GM18868 (cell line): ENCODE data around the gene VKORC1.

Experiments
- ATAC-seq: cut with Tn5 transposase; IDR thresholded peaks from one replicate; pipeline ENCODE4 v1.9.1; 2021; ENCODE audit warnings: mild to moderate bottlenecking, moderate library complexity; ENCODE audit not compliant: unreplicated experiment

VKORC1 gene

DNA sequence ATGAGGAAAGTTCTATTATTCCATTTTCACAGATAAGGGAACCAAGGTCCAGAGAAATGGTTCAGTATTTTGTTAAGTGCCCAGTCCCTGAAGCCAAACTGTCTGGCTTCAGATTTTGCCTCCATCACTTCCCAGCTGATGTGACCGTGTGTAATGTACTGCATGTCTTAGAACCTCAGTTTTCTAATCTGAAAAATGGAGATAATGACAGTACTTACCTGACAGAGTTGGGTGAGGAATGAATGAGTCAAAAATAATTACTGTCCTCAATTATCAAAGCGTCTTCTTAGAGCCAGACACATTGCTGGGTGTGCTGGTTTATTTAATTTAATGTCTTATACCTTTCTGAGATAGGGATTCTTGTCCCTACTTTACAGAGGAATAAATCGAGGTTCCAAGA lies 27.3 kb downstream of the VKORC1 start:
- no peak for ATAC-seq

DNA sequence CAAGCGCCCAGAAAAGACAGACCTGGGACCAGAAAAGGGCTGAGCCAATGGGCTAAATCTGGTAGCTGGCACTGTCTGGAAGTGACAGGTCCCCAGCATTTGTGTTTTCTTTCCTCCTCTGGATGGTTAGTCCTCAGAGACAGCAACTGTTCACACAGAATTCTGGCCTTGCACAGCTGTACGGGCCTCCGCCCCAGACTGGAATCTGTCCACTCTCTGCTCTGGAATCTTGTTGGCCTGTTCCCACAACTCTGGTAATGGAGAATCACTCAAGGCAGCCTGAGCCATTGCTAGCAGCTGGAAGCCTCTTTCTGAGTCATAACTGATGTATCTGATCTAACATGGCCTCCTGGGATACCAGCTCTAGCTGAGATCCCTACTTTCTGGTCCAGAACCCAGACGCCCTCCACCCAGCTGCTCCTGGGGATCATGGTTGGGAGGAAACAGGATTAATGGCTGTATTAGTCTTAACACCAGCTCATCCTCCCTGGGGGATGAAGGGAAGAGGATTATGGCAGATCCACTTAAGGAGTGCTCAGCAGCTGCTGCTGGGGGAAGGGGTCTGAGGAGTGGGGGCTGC lies 29.6 kb downstream of the VKORC1 start:
- ATAC-seq, result no peak

- no peak for ATAC-seq
Measured at GRCh38 chr16:31063843-31064611, 30.6 kb downstream of the VKORC1 start.

GRCh38 chr16:31063495-31063842 lies 31.1 kb downstream of the VKORC1 start:
- no peak for ATAC-seq

DNA sequence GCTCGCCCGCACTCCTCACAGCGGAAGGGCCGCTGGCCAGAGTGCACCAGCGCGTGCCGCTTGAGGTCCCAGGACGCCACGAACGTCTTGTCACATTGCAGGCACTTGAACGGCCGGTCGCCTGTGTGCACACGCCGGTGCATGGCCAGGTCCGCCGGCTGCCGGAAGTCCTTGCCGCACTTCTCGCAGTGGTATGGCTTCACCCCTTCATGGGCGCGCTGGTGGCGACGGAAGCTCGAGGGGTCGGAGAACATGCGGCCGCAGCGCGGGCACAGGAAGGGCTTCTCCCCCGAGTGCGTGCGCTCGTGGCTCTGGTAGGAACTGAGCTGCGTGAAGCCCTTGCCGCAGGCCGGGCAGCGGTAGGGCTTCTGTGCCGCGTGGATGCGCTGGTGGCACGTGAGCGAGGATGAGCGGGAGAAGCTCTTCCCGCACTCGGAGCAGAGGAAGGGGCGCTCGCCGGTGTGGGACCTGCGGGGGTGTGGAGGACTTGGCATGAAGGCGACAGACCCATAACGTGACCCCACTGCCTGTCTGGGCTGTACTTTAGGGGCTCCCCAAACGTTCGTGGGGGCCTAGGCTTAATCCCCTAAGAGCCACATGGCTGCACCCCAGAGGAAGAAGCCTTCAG lies 32.7 kb downstream of the VKORC1 start:
- ATAC-seq, result no peak

DNA sequence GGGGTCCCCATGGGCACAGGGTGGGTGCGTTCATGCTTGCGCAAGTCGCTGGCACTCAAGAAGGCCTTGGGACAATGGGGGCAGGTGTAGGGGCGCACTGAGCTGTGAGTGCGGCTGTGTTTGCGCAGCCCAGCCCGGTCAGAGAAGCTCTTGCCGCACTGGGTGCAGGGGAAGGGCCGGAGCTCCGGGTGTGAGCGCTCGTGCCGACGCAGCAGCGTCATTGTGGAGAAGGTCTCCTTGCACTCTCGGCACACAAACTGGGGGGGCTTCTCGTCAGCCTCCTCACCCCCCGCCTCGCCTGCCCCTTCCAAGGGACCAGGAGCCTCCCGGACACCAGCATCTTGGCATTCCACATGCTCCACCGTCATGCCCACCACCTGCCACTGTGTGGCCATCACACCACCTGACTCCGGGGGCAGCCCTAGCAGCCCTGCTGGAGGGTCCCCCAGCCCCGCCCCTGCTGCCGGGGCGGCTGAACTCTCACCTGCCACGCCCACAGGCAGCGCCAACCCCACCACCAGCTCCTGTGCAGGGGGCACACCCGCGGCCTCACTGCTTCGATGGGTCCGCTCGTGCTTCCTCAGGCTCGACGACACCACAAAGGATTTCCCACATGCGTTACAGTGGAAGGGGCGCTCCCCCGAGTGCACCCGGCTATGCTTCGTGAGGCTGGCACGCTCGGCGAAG lies 33.3 kb downstream of the VKORC1 start:
- ATAC-seq, result no peak

DNA sequence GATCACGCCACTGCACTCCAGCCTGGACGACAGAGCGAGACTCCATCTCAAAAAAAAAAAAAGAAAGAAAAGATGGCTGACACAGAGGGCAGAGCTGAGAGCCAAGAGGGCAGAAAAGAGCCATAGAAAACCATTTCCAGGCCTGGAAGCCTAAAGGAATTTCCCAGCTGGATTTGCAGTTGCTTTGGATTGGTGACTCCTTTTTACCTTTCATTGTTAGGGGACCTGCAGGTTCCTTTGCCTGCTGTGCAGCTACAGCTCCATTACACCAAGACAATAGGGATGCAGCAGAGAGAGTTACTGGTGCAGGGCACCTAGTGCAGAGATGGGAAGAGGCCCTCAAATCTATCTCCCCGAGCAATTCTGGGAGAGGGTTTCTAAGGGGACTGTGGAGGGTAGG lies 39.0 kb downstream of the VKORC1 start:
- no peak for ATAC-seq

DNA sequence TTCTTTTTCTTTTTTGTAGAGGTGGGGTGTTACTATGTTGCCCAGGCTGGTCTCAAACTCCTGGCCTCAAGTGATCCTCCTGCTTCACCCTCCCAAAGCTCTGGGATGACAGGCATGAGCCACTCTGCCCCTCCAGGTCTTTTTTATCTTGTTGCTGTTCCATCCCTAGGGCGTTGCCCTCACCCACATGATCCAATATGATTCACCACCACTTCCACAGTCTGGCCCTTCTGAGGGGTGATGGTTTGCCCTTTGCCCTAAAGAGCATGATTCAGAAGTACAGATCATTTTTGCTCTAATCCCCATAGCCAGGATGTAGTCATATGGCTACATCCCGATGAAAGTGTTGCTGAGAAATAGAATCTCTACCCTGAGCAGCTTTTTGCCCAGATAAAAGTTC lies 42.5 kb downstream of the VKORC1 start:
- ATAC-seq, result no peak

DNA sequence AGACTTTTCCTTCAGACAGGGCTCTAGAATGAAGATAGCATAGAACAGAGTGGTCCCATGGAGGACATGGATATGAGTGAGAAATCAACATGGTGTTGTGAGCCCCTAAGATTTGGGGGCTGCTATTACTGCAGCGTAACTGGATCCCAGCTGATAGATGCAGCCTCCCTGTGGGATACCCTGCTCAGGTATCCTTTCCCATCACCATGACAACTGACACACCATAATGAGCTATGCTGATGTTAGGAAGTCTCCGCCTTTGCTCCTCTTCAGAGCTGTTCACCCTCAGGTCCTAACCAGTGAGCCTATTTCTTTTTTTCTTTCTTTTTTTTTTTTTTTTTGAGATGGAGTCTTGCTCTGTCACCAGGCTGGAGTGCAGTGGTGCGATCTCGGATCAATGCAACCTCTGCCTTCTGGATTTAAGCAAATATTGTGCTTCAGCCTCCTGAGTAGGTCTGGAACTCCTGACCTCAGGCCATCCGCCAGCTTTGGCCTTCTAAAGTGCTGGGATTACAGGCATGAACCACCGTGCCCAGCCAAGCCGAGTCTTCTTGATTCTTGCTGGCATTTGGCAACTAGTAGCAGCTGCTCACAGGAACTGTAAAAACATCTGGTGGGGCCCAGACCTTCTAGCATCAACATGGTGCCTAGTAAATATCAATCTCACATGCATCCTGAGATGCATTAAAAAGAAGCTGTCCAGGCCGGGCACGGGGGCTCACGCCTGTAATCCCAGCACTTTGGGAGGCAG lies 44.1 kb downstream of the VKORC1 start:
- no peak for ATAC-seq

DNA sequence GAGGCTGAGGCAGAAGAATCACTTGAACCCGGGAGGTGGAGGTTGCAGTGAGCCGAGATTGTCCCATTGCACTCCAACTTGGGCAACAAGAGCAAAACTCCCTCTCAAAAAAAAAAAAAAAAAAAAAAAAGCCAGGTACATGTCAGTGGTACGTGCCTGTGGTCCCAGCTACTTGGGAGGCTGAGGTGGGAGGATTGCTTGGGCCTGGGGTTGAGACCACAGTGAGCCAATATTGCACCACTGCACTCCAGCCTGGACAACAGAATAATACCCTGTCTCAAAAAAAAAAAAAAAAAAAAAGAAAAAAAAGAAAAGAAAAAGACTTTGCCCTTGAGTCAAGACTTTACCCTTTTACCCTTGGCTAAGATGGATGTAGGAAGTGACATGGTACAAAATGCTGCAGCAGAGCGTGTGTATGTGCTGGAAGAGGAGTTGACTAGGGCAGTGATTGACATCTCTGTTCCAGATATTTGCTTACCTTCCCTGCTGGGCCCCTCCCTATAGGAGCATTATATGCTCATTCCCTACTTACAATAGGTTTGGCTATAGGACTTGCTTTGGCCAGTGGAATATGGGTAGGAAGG lies 50.6 kb downstream of the VKORC1 start:
- no peak for ATAC-seq

- no peak for ATAC-seq
Measured at GRCh38 chr16:31043352-31043751, 51.2 kb downstream of the VKORC1 start.

GRCh38 chr16:31042866-31043265 lies 51.7 kb downstream of the VKORC1 start:
- ATAC-seq, result no peak
